K562 (cell line): Measurements from ENCODE around the gene TXNRD2. TPM values are rescaled to one million over a fixed set of nuclear protein-coding genes. Genes with fewer than 3 reads are reported as not detected.

ENCODE experiments used
- CHD1 ChIP-seq: fragments of 200-600 bp; sonication (generic); IDR thresholded peaks from one replicate; pipeline ENCODE4 v1.6.1; 2012; ENCODE audit warnings: mild to moderate bottlenecking, moderate library complexity, low read length, inconsistent platforms
- E2F3 ChIP-seq: fragments of 250-450 bp; sonication (Bioruptor Pico); IDR thresholded peaks from 2 replicates; pipeline ENCODE4 v1.4.0; 2020; ENCODE audit warnings: mild to moderate bottlenecking
- EGR1 ChIP-seq: fragments of 450-650 bp; conservative IDR thresholded peaks from 2 replicates; pipeline ENCODE4 v1.6.1; 2017; ENCODE audit warnings: mild to moderate bottlenecking
- ELF2 ChIP-seq: fragments of 250-450 bp; sonication (Bioruptor Pico); IDR thresholded peaks from 2 replicates; pipeline ENCODE4 v1.5.0; 2021; ENCODE audit warnings: mild to moderate bottlenecking
- FOXK1 ChIP-seq: sonication (generic); formaldehyde crosslinking; IDR thresholded peaks from 2 replicates; pipeline ENCODE4 v1.8.0; 2022; ENCODE audit warnings: missing genetic modification reagents, mild to moderate bottlenecking, borderline replicate concordance
- FOXK2 ChIP-seq, 2 experiments: fragments of 450-650 bp; IDR thresholded peaks in 1 of 2; conservative IDR thresholded peaks in 1 of 2; 2 replicates each; pipeline ENCODE4 v1.6.1; 2016; ENCODE audit warnings: low read depth in 2 of 2, mild to moderate bottlenecking in 1 of 2
- GATAD2A ChIP-seq: fragments of 450-650 bp; IDR thresholded peaks from 2 replicates; pipeline ENCODE4 v1.6.1; 2017
- HDAC8 ChIP-seq: fragments of 450-650 bp; IDR thresholded peaks from 2 replicates; pipeline ENCODE4 v1.6.1; 2016; ENCODE audit warnings: mild to moderate bottlenecking, missing genetic modification characterization, moderate library complexity, missing compliant biosample characterization
- HNRNPK ChIP-seq: fragments of 200-400 bp; formaldehyde crosslinking; IDR thresholded peaks from one replicate; pipeline ENCODE4 v1.6.1; 2018; ENCODE audit warnings: mild to moderate bottlenecking, low read depth, low read length; ENCODE audit not compliant: poor library complexity, severe bottlenecking
- NFIC ChIP-seq: fragments of 450-650 bp; IDR thresholded peaks from 2 replicates; pipeline ENCODE4 v1.6.1; 2017; ENCODE audit warnings: mild to moderate bottlenecking, inconsistent platforms
- NFIX ChIP-seq: fragments of 250-450 bp; sonication (Bioruptor Pico); IDR thresholded peaks from 2 replicates; pipeline ENCODE4 v1.4.0; 2020; ENCODE audit warnings: low read depth, mild to moderate bottlenecking, moderate library complexity
- NR4A1 ChIP-seq, 2 experiments: fragments of 250-450 bp in 1 of 2; fragments of 450-650 bp in 1 of 2; sonication (Bioruptor Pico) in 1 of 2; IDR thresholded peaks; 2 replicates each; pipeline versions ENCODE4 v1.4.0 to v1.6.1; 2016 to 2020; ENCODE audit warnings: mild to moderate bottlenecking in 2 of 2, missing compliant biosample characterization in 1 of 2, missing genetic modification characterization in 1 of 2, moderate library complexity in 1 of 2
- RB1 ChIP-seq: fragments of 450-650 bp; IDR thresholded peaks from 2 replicates; pipeline ENCODE4 v1.6.1; 2017; ENCODE audit warnings: low read depth, mild to moderate bottlenecking
- RBM14 ChIP-seq: fragments of 200-400 bp; formaldehyde crosslinking; IDR thresholded peaks from 2 replicates; pipeline ENCODE4 v1.6.1; 2018; ENCODE audit warnings: low read depth, mild to moderate bottlenecking, low read length, moderate library complexity, borderline replicate concordance; ENCODE audit not compliant: insufficient read depth
- RUNX1 ChIP-seq: sonication (generic); IDR thresholded peaks from 2 replicates; pipeline ENCODE4 v1.6.1; 2016; ENCODE audit warnings: antibody characterized with exemption, low read depth
- SRSF1 ChIP-seq: fragments of 200-400 bp; formaldehyde crosslinking; IDR thresholded peaks from 2 replicates; pipeline ENCODE4 v1.6.1; 2017; ENCODE audit warnings: mild to moderate bottlenecking, low read depth, low read length, moderate library complexity
- TAF1 ChIP-seq: IDR thresholded peaks from 2 replicates; pipeline ENCODE4 v1.6.1; 2011; ENCODE audit warnings: mild to moderate bottlenecking, low read length, moderate library complexity; ENCODE audit not compliant: insufficient read depth, control insufficient read depth, severe bottlenecking; ENCODE audit errors: extremely low read depth
- ZBTB17 ChIP-seq: fragments of 450-650 bp; formaldehyde crosslinking; IDR thresholded peaks from 2 replicates; pipeline ENCODE4 v1.4.0; 2020; ENCODE audit warnings: mild to moderate bottlenecking
- ZNF408 ChIP-seq: fragments of 250-450 bp; sonication (Bioruptor Pico); IDR thresholded peaks from 2 replicates; pipeline ENCODE4 v1.4.0; 2020; ENCODE audit warnings: low read depth, mild to moderate bottlenecking, moderate library complexity
- ZNF696 ChIP-seq: fragments of 250-450 bp; sonication (Bioruptor Pico); conservative IDR thresholded peaks from 2 replicates; pipeline ENCODE4 v1.4.0; 2020; ENCODE audit warnings: mild to moderate bottlenecking, moderate library complexity
- ZNF699 ChIP-seq: fragments of 250-450 bp; sonication (Bioruptor Pico); IDR thresholded peaks from 2 replicates; pipeline ENCODE4 v1.8.0; 2021; ENCODE audit warnings: mild to moderate bottlenecking, moderate library complexity; ENCODE audit not compliant: insufficient replicate concordance
- ZNF707 ChIP-seq: fragments of 250-450 bp; sonication (Bioruptor Pico); conservative IDR thresholded peaks from 2 replicates; pipeline ENCODE4 v1.8.0; 2022; ENCODE audit warnings: inconsistent platforms, mild to moderate bottlenecking, moderate library complexity
- polyA plus RNA-seq, 8 experiments: library from polyadenylated mRNA; depleted of rRNA in 4 of 8; stranded (reverse) in 5 of 8; unstranded in 3 of 8; fragments of >200 nt; fragmentation: Nextera tagmentation in 2 of 8; fragmentation: Illumina TruSeq in 1 of 8; extraction: Ambion mirVana in 2 of 8; extraction: Trizol in 1 of 8; gene quantifications; 2 replicates each; pipeline versions ENCODE4 v1.2.1 to v1.2.3, GENCODE V29; 2011 to 2014; ENCODE audit warnings: inconsistent platforms in 1 of 8, missing spikeins in 1 of 8
- total RNA-seq, 7 experiments: library from RNA; depleted of rRNA in 6 of 7; stranded (reverse); fragments of >200 nt in 6 of 7; fragmentation: Illumina TruSeq in 2 of 7; extraction: Trizol in 2 of 7; gene quantifications; 2 replicates each; pipeline versions ENCODE4 v1.2.1 to v1.2.3, GENCODE V29; 2011 to 2021; ENCODE audit warnings: low replicate concordance in 1 of 7
- TF ChIP-seq, protein P1 (sequence below): fragments of 250-450 bp; sonication (Bioruptor Pico); IDR thresholded peaks from 2 replicates; pipeline ENCODE4 v1.4.0; 2020; ENCODE audit warnings: mild to moderate bottlenecking, moderate library complexity, borderline replicate concordance
- TF ChIP-seq, protein P2 (sequence below): fragments of 450-650 bp; conservative IDR thresholded peaks from 2 replicates; pipeline ENCODE4 v1.6.1; 2016; ENCODE audit warnings: missing genetic modification characterization, low read depth, mild to moderate bottlenecking, control low read depth, missing compliant biosample characterization

TXNRD2 gene
- total and polyA plus RNA-seq, 9 of the 15 experiments (the other 6 are each of a cell fraction or from before 2014, with no cell fraction given), result 3.3 to 80.2 (median 49.4) TPM

DNA sequence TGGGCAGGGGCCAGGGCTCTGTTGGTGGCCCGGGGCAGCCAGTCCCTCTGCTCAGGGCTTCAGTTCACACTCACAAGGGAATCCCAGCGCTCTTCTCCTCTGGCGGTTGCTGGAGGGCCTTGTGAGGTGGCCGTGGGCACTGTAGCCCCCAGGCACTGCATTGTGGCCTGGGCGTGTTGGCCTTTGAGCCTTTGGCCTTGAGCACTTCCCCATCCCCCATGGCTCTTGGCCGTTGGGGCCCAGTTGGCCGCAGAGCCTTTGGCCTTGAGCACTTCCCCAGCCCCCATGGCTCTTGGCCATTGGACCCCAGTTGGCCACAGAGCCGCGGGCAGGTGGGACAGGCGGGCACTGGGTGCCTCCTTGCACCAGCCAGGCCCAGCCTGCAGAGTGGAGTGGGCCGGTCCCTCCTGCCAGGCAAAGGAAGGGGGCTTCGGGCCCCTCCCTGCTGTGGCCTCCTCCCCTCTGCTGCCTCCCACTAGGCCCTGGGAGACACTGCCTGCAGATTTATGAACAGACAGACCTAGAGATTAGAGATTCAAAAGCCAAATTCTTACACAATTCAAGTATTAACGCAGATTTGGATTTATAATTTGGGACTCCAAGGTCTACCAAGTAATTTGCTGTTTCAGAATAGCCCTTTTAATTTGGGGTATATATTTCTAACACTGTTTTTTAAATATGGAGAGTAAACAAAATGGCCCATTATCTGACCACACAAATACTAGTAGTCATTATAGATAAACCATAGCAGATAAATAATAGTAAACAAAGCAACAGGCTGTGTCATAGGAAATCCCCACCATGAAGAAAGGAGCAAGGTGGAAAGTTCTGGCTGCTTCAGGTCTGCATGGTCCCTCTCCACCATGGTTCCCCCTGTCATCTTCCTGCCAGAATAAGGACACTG, 18.2 kb upstream of the TXNRD2 start (continued):
- peak; percentile 46 for TF ChIP-seq CHD1
- peak; percentile 60; the same call in 1 of the 2 replicates for TF ChIP-seq E2F3 (CRISPR knock-in tag)
- TF ChIP-seq NR4A1 (CRISPR knock-in tag; IDR thresholded peaks at IDR 0.05), result no peak
- peak; percentile 64; the same call in 1 of the 2 replicates for TF ChIP-seq NR4A1 (tag; IDR thresholded peaks at IDR 0.05)
- TF ChIP-seq, protein P1, sequence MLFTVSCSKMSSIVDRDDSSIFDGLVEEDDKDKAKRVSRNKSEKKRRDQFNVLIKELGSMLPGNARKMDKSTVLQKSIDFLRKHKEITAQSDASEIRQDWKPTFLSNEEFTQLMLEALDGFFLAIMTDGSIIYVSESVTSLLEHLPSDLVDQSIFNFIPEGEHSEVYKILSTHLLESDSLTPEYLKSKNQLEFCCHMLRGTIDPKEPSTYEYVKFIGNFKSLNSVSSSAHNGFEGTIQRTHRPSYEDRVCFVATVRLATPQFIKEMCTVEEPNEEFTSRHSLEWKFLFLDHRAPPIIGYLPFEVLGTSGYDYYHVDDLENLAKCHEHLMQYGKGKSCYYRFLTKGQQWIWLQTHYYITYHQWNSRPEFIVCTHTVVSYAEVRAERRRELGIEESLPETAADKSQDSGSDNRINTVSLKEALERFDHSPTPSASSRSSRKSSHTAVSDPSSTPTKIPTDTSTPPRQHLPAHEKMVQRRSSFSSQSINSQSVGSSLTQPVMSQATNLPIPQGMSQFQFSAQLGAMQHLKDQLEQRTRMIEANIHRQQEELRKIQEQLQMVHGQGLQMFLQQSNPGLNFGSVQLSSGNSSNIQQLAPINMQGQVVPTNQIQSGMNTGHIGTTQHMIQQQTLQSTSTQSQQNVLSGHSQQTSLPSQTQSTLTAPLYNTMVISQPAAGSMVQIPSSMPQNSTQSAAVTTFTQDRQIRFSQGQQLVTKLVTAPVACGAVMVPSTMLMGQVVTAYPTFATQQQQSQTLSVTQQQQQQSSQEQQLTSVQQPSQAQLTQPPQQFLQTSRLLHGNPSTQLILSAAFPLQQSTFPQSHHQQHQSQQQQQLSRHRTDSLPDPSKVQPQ (CRISPR knock-in tag), result no peak
- peak; percentile 65; the same call in 1 of the 2 replicates for TF ChIP-seq RUNX1
- no peak for TF ChIP-seq NFIX (CRISPR knock-in tag)
- TF ChIP-seq TAF1, result no peak
- peak; percentile 18; the same call in 1 of the 2 replicates for TF ChIP-seq EGR1
- TF ChIP-seq HNRNPK, result no peak
- TF ChIP-seq RB1, result peak; percentile 13; the same call in 1 of the 2 replicates
- TF ChIP-seq RBM14, result 0 out of 2 replicates have a peak, but pooled peaks have one; percentile 77
- no peak for TF ChIP-seq ZNF408
- TF ChIP-seq SRSF1, result 0 out of 2 replicates have a peak, but pooled peaks have one; percentile 53
- TF ChIP-seq HDAC8 (tag), result no peak
- no peak for TF ChIP-seq ELF2 (CRISPR knock-in tag)
- 0 out of 2 replicates have a peak, but pooled peaks have one; percentile 61 for TF ChIP-seq ZNF696 (CRISPR knock-in tag)
- TF ChIP-seq ZNF699, result no peak
- no peak for TF ChIP-seq FOXK2 (conservative IDR thresholded peaks at IDR 0.05 in 1 of 2, IDR thresholded peaks at IDR 0.05 in 1 of 2; ENCODE audit: low read depth in 2 of 2)
- no peak for TF ChIP-seq ZNF707 (CRISPR knock-in tag)
- 0 out of 2 replicates have a peak, but pooled peaks have one; percentile 18 for TF ChIP-seq NFIC
- no peak for TF ChIP-seq ZBTB17 (CRISPR knock-in tag)
- TF ChIP-seq, protein P2, sequence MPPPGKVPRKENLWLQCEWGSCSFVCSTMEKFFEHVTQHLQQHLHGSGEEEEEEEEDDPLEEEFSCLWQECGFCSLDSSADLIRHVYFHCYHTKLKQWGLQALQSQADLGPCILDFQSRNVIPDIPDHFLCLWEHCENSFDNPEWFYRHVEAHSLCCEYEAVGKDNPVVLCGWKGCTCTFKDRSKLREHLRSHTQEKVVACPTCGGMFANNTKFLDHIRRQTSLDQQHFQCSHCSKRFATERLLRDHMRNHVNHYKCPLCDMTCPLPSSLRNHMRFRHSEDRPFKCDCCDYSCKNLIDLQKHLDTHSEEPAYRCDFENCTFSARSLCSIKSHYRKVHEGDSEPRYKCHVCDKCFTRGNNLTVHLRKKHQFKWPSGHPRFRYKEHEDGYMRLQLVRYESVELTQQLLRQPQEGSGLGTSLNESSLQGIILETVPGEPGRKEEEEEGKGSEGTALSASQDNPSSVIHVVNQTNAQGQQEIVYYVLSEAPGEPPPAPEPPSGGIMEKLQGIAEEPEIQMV, result no peak
- peak; percentile 8; the same call in 1 of the 2 replicates for TF ChIP-seq GATAD2A
- TF ChIP-seq FOXK1 (CRISPR knock-in tag), result no peak
